Measurements from ENCODE around the gene ST3GAL3. TPM values are rescaled to one million over a fixed set of nuclear protein-coding genes. Genes with fewer than 3 reads are reported as not detected.

The ST3GAL3 gene
- total and polyA plus RNA-seq, 2 donors (not counting 1 experiment from before 2014, with no cell fraction given) = 13.7 to 16.3 TPM

- no peaks in the 10 kb centered on the region for H3K27me3 ChIP-seq (ENCODE audit: control insufficient read depth, insufficient read depth, low read length)
- TF ChIP-seq EZH2 (IDR thresholded peaks at IDR 0.05; ENCODE audit: low read length, missing control alignments) (no peak), CTCF (conservative IDR thresholded peaks at IDR 0.05 in 1 of 2, IDR thresholded peaks at IDR 0.05 in 1 of 2; ENCODE audit: low read depth in 1 of 2, low read length in 2 of 2) (no peak)
- no peak for DNase-seq (ENCODE audit: low read depth in 2 of 2)
- H3K36me3 ChIP-seq (ENCODE audit: control insufficient read depth, insufficient read depth, low read length) = peaks cover 8% of the 10 kb centered on the region
- H3K27ac ChIP-seq (ENCODE audit: insufficient read depth, low read length) = no peak overlapping the region
- H3K9ac ChIP-seq (ENCODE audit: insufficient read depth, low read length) = no peak overlapping the region
- no peaks in the 10 kb centered on the region for H3K9me3 ChIP-seq (ENCODE audit: control insufficient read depth, insufficient read depth, low read depth, low read length)
- peaks cover 9% of the 10 kb centered on the region for H3K4me1 ChIP-seq (ENCODE audit: control insufficient read depth, extremely low read depth, insufficient read depth, low read length)
- H3K4me2 ChIP-seq (ENCODE audit: extremely low read depth, insufficient read depth, low read length) = no peak overlapping the region
- H3K4me3 ChIP-seq (replicated peaks in 1 of 4; ENCODE audit: control extremely low read depth in 1 of 4, insufficient read depth in 1 of 4, low read depth in 3 of 4, low read length in 4 of 4) = no peak overlapping the region
- no peak overlapping the region for H2AFZ ChIP-seq (ENCODE audit: low read length)
- peaks cover 21% of the 10 kb centered on the region for H3K79me2 ChIP-seq (ENCODE audit: control insufficient read depth, insufficient read depth, low read length)
- no peaks in the 10 kb centered on the region for H4K20me1 ChIP-seq (ENCODE audit: control insufficient read depth, extremely low read depth, insufficient read depth, low read length)
Observed at GRCh38 chr1:43971336-43971980, 264.1 kb downstream of the ST3GAL3 start.

- no peaks in the 10 kb centered on the region for H3K9me3 ChIP-seq (ENCODE audit: control insufficient read depth, insufficient read depth, low read depth, low read length)
- H3K4me1 ChIP-seq (ENCODE audit: control insufficient read depth, extremely low read depth, insufficient read depth, low read length) = peaks cover 11% of the 10 kb centered on the region
- no peak overlapping the region for H3K9ac ChIP-seq (ENCODE audit: insufficient read depth, low read length)
- TF ChIP-seq EZH2 (IDR thresholded peaks at IDR 0.05; ENCODE audit: low read length, missing control alignments) = no peak
- TF ChIP-seq CTCF (conservative IDR thresholded peaks at IDR 0.05 in 1 of 2, IDR thresholded peaks at IDR 0.05 in 1 of 2; ENCODE audit: low read depth in 1 of 2, low read length in 2 of 2) = no peak
- no peaks in the 10 kb centered on the region for H3K27me3 ChIP-seq (ENCODE audit: control insufficient read depth, insufficient read depth, low read length)
- peak overlapping the region; percentile 72 for H3K4me2 ChIP-seq (ENCODE audit: extremely low read depth, insufficient read depth, low read length)
- peaks cover 15% of the 10 kb centered on the region for H3K36me3 ChIP-seq (ENCODE audit: control insufficient read depth, insufficient read depth, low read length)
- H3K27ac ChIP-seq (ENCODE audit: insufficient read depth, low read length) = no peak overlapping the region
- peaks cover 26% of the 10 kb centered on the region for H3K79me2 ChIP-seq (ENCODE audit: control insufficient read depth, insufficient read depth, low read length)
- no peak for DNase-seq (ENCODE audit: low read depth in 2 of 2)
- H2AFZ ChIP-seq (ENCODE audit: low read length) = no peak overlapping the region
- H3K4me3 ChIP-seq (replicated peaks in 1 of 4; ENCODE audit: control extremely low read depth in 1 of 4, insufficient read depth in 1 of 4, low read depth in 3 of 4, low read length in 4 of 4) = peak overlapping the region in 3 of 4 experiments; percentile 73 to 87 (median 86)
- H4K20me1 ChIP-seq (ENCODE audit: control insufficient read depth, extremely low read depth, insufficient read depth, low read length) = no peaks in the 10 kb centered on the region
Observed at GRCh38 chr1:43973981-43974442, 266.7 kb downstream of the ST3GAL3 start.

GRCh38 chr1:43974443-43975248 lies 267.3 kb downstream of the ST3GAL3 start, which contains the start of gene ATP6V0B:
ATP6V0B (plus strand) TSS chr1:43974960; CDS start chr1:43975041, 81 bp downstream.
- Histone ChIP-seq H3K36me3 (ENCODE audit: control insufficient read depth, insufficient read depth, low read length) (peaks cover 15% of the 10 kb centered on the region), H3K79me2 (ENCODE audit: control insufficient read depth, insufficient read depth, low read length) (peaks cover 26% of the 10 kb centered on the region), H3K4me3 (replicated peaks in 1 of 4; ENCODE audit: control extremely low read depth in 1 of 4, insufficient read depth in 1 of 4, low read depth in 3 of 4, low read length in 4 of 4) (peak within 1 kb of the TSS; percentile 70 to 87 (median 86)), H3K4me2 (ENCODE audit: extremely low read depth, insufficient read depth, low read length) (peak within 1 kb of the TSS; percentile 72), H3K27ac (ENCODE audit: insufficient read depth, low read length) (peak within 1 kb of the TSS; percentile 83), H2AFZ (ENCODE audit: low read length) (peak within 1 kb of the TSS; percentile 87), H3K4me1 (ENCODE audit: control insufficient read depth, extremely low read depth, insufficient read depth, low read length) (peaks cover 11% of the 10 kb centered on the region), H4K20me1 (ENCODE audit: control insufficient read depth, extremely low read depth, insufficient read depth, low read length) (no peaks in the 10 kb centered on the region), H3K27me3 (ENCODE audit: control insufficient read depth, insufficient read depth, low read length) (no peaks in the 10 kb centered on the region), H3K9ac (ENCODE audit: insufficient read depth, low read length) (peak within 1 kb of the TSS; percentile 90), H3K9me3 (ENCODE audit: control insufficient read depth, insufficient read depth, low read depth, low read length) (no peaks in the 10 kb centered on the region)
- TF ChIP-seq EZH2 (IDR thresholded peaks at IDR 0.05; ENCODE audit: low read length, missing control alignments) (no peak), CTCF (conservative IDR thresholded peaks at IDR 0.05 in 1 of 2, IDR thresholded peaks at IDR 0.05 in 1 of 2; ENCODE audit: low read depth in 1 of 2, low read length in 2 of 2) (peak; percentile 4 to 19)
- DNase-seq (ENCODE audit: low read depth in 2 of 2) = peak; percentile 90 to 92
